HCT116 (cell line): Measurements from ENCODE around the gene SBF2. TPM values are rescaled to one million over a fixed set of nuclear protein-coding genes. Genes with fewer than 3 reads are reported as not detected.
A peak's percentile ranks its signal among the peaks of the same experiment; 100 is the strongest.

Experiments used
- ATAC-seq: fragments of 200-7000 bp; cut with Tn5 transposase; 2 replicates; pipeline ENCODE4 v1.9.1; 2020; ENCODE audit warnings: mild to moderate bottlenecking, moderate library complexity
- BruUV-seq: library from RNA; stranded (reverse); fragments of 400-500 nt; replicated peaks from 2 replicates; lab custom pipeline; 2021; lab: Mats Ljungman, UMichigan
- CTCF ChIA-PET: fragments of 300-600 bp; sonication (Branson Sonifier 250); formaldehyde crosslinking; loops from one replicate; lab custom pipeline; 2021; ENCODE audit warnings: antibody characterized with exemption; lab: Charles Lee
- POLR2A ChIA-PET: fragments of 300-600, 350-600 bp; sonication (Branson Sonifier 250); formaldehyde crosslinking; loops from one replicate; lab custom pipeline; 2021; ENCODE audit warnings: antibody characterized with exemption; lab: Charles Lee
- RAD21 ChIA-PET, 2 experiments: fragments of 300-600 bp; sonication (Branson Sonifier 250); formaldehyde crosslinking; loops; one replicate each; lab custom pipeline; 2023; ENCODE audit warnings: low total read pairs in 2 of 2; ENCODE audit not compliant: uncharacterized antibody in 2 of 2, unreplicated experiment in 2 of 2, low non-redundant PET in 1 of 2; lab: Charles Lee
- DNase-seq: peaks from one replicate; pipeline ENCODE4 v3.0.0-alpha.2; 2010; ENCODE audit warnings: low read depth, low spot score
- H2AFZ ChIP-seq: fragments of 200-600 bp; shearing (Covaris generic), sonication (generic); 2 replicates; pipeline ENCODE4 v1.6.1; 2017; ENCODE audit warnings: low read depth, mixed run types, mixed read lengths, antibody characterized with exemption, low read length; ENCODE audit not compliant: poor library complexity, severe bottlenecking
- H3K27ac ChIP-seq: 2 replicates; pipeline ENCODE4 v1.5.1; 2012; ENCODE audit warnings: low read depth, low read length
- H3K27me3 ChIP-seq: fragments of 200-600 bp; sonication (generic); 2 replicates; pipeline ENCODE4 v1.6.1; 2016; ENCODE audit warnings: mixed run types, low read length, mixed read lengths; ENCODE audit not compliant: insufficient read depth
- H3K36me3 ChIP-seq, 2 experiments: fragments of 200-500 bp in 1 of 2; fragments of 200-600 bp in 1 of 2; sonication (Bioruptor generic) in 1 of 2; sonication (generic) in 1 of 2; 2 replicates each; pipeline versions ENCODE4 v1.5.1 to v1.6.1; 2014 to 2016; ENCODE audit warnings: low read length in 2 of 2, inconsistent platforms in 1 of 2, mixed read lengths in 1 of 2, mixed run types in 1 of 2; ENCODE audit not compliant: insufficient read depth in 2 of 2, control insufficient read depth in 1 of 2
- H3K4me1 ChIP-seq, 2 experiments: fragments of 200-600 bp in 1 of 2; sonication (generic) in 1 of 2; 2 replicates each; pipeline versions ENCODE4 v1.5.1 to v1.6.1; 2012 to 2017; ENCODE audit warnings: low read length in 2 of 2, inconsistent platforms in 1 of 2, mild to moderate bottlenecking in 1 of 2, mixed read lengths in 1 of 2, mixed run types in 1 of 2, moderate library complexity in 1 of 2; ENCODE audit not compliant: insufficient read depth in 2 of 2, control insufficient read depth in 1 of 2
- H3K4me2 ChIP-seq: fragments of 200-600 bp; sonication (generic); 2 replicates; pipeline ENCODE4 v1.6.1; 2017; ENCODE audit warnings: mixed run types, low read length, mixed read lengths
- H3K4me3 ChIP-seq, 2 experiments: fragments of 200-600 bp in 1 of 2; sonication (generic) in 1 of 2; replicated peaks in 1 of 2; 2 replicates each; pipeline ENCODE4 v1.5.1; 2011 to 2016; ENCODE audit warnings: low read length in 2 of 2, control low read depth in 1 of 2, low read depth in 1 of 2, mild to moderate bottlenecking in 1 of 2, mixed read lengths in 1 of 2, mixed run types in 1 of 2
- H3K79me2 ChIP-seq: fragments of 200-600 bp; sonication (generic); 2 replicates; pipeline ENCODE4 v1.6.1; 2017; ENCODE audit warnings: mild to moderate bottlenecking, mixed run types, low read length, moderate library complexity, mixed read lengths; ENCODE audit not compliant: insufficient read depth
- H3K9ac ChIP-seq: fragments of 200-600 bp; sonication (generic); 2 replicates; pipeline ENCODE4 v1.6.1; 2016; ENCODE audit warnings: low read length, mixed read lengths
- H3K9me2 ChIP-seq: fragments of 200-600 bp; sonication (generic), shearing (Covaris generic); 2 replicates; pipeline ENCODE4 v1.6.1; 2017; ENCODE audit warnings: mixed run types, mild to moderate bottlenecking, moderate library complexity; ENCODE audit not compliant: insufficient read depth
- H3K9me3 ChIP-seq, 2 experiments: fragments of 200-500 bp in 1 of 2; fragments of 200-600 bp in 1 of 2; sonication (Bioruptor generic) in 1 of 2; sonication (generic) in 1 of 2; 2 replicates each; pipeline ENCODE4 v1.6.1; 2014 to 2017; ENCODE audit warnings: low read length in 2 of 2, mixed read lengths in 2 of 2, inconsistent platforms in 1 of 2, low read depth in 1 of 2, mild to moderate bottlenecking in 1 of 2, mixed run types in 1 of 2, moderate library complexity in 1 of 2; ENCODE audit not compliant: control insufficient read depth in 1 of 2, insufficient read depth in 1 of 2
- H4K20me1 ChIP-seq: fragments of 200-600 bp; sonication (generic), shearing (Covaris generic); 2 replicates; pipeline ENCODE4 v1.6.1; 2017; ENCODE audit warnings: mixed run types, mild to moderate bottlenecking, moderate library complexity; ENCODE audit not compliant: insufficient read depth
- CBX3 ChIP-seq: IDR thresholded peaks from 2 replicates; pipeline ENCODE4 v1.6.1; 2012; ENCODE audit warnings: low read depth
- EZH2phosphoT487 ChIP-seq: fragments of 200-600 bp; IDR thresholded peaks from 2 replicates; pipeline ENCODE4 v1.6.1; 2018; ENCODE audit warnings: antibody characterized with exemption, borderline replicate concordance
- FOSL1 ChIP-seq: IDR thresholded peaks from 2 replicates; pipeline ENCODE4 v1.6.1; 2012; ENCODE audit warnings: low read depth
- POLR2A ChIP-seq: IDR thresholded peaks from 2 replicates; pipeline ENCODE4 v1.7.0; 2011; ENCODE audit warnings: borderline replicate concordance; ENCODE audit not compliant: insufficient read depth, insufficient read length; ENCODE audit errors: extremely low read depth
- POLR2AphosphoS5 ChIP-seq: IDR thresholded peaks from 2 replicates; pipeline ENCODE4 v1.6.1; 2011; ENCODE audit warnings: mild to moderate bottlenecking, low read depth, low read length, moderate library complexity
- SIN3A ChIP-seq: IDR thresholded peaks from 2 replicates; pipeline ENCODE4 v1.6.1; 2012; ENCODE audit warnings: low read depth
- YY1 ChIP-seq: IDR thresholded peaks from 2 replicates; pipeline ENCODE4 v1.6.1; 2011; ENCODE audit warnings: low read length, low read depth, moderate library complexity, mild to moderate bottlenecking; ENCODE audit not compliant: insufficient replicate concordance; ENCODE audit errors: extremely low read depth
- ZFX ChIP-seq: fragments of 450-650 bp; IDR thresholded peaks from 2 replicates; pipeline ENCODE4 v1.6.1; 2017
- intact Hi-C: fragments of 100-400 bp; cut with micrococcal nuclease; formaldehyde crosslinking; loops from 2 replicates; pipeline ENCODE4 v1.10.0; 2022
- total RNA-seq: library from RNA; stranded (reverse); gene quantifications from one replicate; pipeline ENCODE4 v1.2.1, GENCODE V29; 2021; ENCODE audit not compliant: unreplicated experiment
- TF ChIP-seq, protein P1 (sequence below): IDR thresholded peaks from 2 replicates; pipeline ENCODE4 v1.6.1; 2012; ENCODE audit warnings: low read depth
- TF ChIP-seq, protein P2 (sequence below): IDR thresholded peaks from 2 replicates; pipeline ENCODE4 v1.6.1; 2012
- TF ChIP-seq, protein P3 (sequence below), 3 experiments: fragments of 200-600 bp in 1 of 3; sonication (generic) in 1 of 3; IDR thresholded peaks in 2 of 3; conservative IDR thresholded peaks in 1 of 3; 2 replicates each; pipeline ENCODE4 v1.5.1; 2012 to 2017; ENCODE audit warnings: low read depth in 2 of 3, low read length in 2 of 3, antibody characterized with exemption in 1 of 3, borderline replicate concordance in 1 of 3, control low read depth in 1 of 3, mild to moderate bottlenecking in 1 of 3, mixed read lengths in 1 of 3, mixed run types in 1 of 3, moderate library complexity in 1 of 3; ENCODE audit not compliant: insufficient read depth in 1 of 3
- TF ChIP-seq, protein P4 (sequence below): IDR thresholded peaks from 2 replicates; pipeline ENCODE4 v1.6.1; 2011; ENCODE audit warnings: mild to moderate bottlenecking, low read length, moderate library complexity; ENCODE audit not compliant: insufficient replicate concordance; ENCODE audit errors: extremely low read depth

The SBF2 gene
- total RNA-seq, 1 experiment from 2014 or later, result 35.0 TPM

DNA sequence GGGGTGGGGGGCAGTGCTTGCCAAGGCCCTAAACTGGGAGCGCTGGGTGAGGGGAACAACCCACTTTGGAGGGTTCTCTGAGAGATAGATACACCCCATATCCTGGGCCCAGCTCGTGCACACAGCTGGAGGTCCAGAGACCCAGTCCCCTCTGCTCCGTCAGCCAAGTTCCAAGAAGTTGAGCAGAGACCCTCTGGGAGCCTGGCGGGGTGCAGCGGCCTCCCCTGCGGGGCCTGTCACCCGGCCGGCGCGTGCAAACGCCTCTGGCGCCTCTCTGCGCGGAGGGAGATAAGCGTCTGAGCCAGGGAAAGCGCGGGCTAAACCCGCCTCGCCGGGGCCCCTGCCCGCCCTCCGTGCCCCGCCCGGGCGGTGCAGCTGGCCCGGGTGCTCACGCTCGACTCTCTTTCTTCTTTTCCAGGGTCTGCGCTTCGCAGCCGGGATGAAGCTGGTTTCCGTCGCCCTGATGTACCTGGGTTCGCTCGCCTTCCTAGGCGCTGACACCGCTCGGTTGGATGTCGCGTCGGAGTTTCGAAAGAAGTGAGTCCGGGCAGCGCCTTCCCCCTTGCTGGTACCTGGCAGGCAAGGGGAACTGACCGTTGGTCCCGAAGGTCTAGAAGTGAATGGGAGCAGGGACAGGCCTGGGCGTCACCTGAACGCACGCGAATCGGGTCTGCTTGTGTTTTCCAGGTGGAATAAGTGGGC, 11.4 kb upstream of the SBF2 start (continued):
- TF ChIP-seq, protein P1, sequence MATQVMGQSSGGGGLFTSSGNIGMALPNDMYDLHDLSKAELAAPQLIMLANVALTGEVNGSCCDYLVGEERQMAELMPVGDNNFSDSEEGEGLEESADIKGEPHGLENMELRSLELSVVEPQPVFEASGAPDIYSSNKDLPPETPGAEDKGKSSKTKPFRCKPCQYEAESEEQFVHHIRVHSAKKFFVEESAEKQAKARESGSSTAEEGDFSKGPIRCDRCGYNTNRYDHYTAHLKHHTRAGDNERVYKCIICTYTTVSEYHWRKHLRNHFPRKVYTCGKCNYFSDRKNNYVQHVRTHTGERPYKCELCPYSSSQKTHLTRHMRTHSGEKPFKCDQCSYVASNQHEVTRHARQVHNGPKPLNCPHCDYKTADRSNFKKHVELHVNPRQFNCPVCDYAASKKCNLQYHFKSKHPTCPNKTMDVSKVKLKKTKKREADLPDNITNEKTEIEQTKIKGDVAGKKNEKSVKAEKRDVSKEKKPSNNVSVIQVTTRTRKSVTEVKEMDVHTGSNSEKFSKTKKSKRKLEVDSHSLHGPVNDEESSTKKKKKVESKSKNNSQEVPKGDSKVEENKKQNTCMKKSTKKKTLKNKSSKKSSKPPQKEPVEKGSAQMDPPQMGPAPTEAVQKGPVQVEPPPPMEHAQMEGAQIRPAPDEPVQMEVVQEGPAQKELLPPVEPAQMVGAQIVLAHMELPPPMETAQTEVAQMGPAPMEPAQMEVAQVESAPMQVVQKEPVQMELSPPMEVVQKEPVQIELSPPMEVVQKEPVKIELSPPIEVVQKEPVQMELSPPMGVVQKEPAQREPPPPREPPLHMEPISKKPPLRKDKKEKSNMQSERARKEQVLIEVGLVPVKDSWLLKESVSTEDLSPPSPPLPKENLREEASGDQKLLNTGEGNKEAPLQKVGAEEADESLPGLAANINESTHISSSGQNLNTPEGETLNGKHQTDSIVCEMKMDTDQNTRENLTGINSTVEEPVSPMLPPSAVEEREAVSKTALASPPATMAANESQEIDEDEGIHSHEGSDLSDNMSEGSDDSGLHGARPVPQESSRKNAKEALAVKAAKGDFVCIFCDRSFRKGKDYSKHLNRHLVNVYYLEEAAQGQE, result no peak

DNA sequence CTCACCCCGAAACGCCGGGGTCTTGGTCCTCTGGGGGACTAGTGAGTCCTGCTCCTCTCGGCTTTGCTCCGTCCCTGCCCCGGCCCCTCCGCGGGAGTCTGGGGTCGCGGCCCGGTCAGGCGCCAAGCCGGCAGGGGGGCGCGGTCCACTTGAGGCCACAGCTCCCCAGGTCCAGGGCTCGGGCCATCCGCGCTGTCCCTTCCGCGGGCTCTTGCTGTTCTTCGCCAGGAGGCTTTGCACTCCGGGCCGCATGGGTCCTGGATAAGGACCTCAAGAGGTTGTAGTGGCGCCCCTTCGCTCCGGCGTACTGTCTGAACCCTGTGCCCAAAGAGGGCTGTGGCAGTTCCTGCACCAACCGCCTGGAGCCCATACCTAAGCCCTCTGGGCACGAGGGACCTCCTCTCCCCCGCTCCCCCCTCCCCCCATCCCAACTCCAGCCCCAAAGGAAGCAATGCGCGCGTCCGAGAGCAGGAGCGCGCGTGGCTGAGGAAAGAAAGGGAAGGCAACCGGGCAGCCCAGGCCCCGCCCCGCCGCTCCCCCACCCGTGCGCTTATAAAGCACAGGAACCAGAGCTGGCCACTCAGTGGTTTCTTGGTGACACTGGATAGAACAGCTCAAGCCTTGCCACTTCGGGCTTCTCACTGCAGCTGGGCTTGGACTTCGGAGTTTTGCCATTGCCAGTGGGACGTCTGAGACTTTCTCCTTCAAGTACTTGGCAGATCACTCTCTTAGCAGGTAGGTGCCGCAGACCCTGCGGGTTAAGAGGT, 10.7 kb upstream of the SBF2 start, which contains the start of gene ADM:
Gene ADM (plus strand): TSS at position 579 of the 767 bp plus-strand sequence. CDS start 628 bp downstream, outside the sequence.
- Histone ChIP-seq H3K36me3 (peaks cover 0 to 19% of the 10 kb centered on the region in 2 experiments; a peak in 2 of 4 replicates), H3K9me2 (no peaks in the 10 kb centered on the region), H3K27me3 (no peaks in the 10 kb centered on the region), H3K9me3 (no peaks in the 10 kb centered on the region), H4K20me1 (no peaks in the 10 kb centered on the region), H3K4me1 (peaks cover 39 to 64% of the 10 kb centered on the region in 2 experiments), H3K27ac (peak within 1 kb of the TSS; percentile 97), H2AFZ (no peak within 1 kb of the TSS), H3K79me2 (peaks cover 47% of the 10 kb centered on the region), H3K4me2 (peak within 1 kb of the TSS; percentile 98), H3K9ac (peak within 1 kb of the TSS; percentile 94), H3K4me3 (peak within 1 kb of the TSS; percentile 85 to 93)
- DNase-seq (peak; percentile 91), ATAC-seq (peak; percentile 54)
- ChIA-PET CTCF (interaction anchor here (0.6 to 2.7 kb wide), 20 partner anchors 9 to 714 kb away, joined by 3 to 16 read pairs (median 4); no protein-coding TSS in a partner anchor), POLR2A (interaction anchor here (0.6 to 4.5 kb wide), 42 partner anchors 9 to 1784 kb away, joined by 3 to 37 read pairs (median 4); partner anchors contain the start of gene WEE1), RAD21 (interaction anchor here (0.6 to 1.1 kb wide), 8 partner anchors 19 to 1553 kb away, joined by 3 to 6 read pairs (median 3); no protein-coding TSS in a partner anchor)
- intact Hi-C loops, result loop anchor here (2.0 to 5.0 kb wide), 5 partner anchors 96 to 692 kb away; no protein-coding TSS in a partner anchor
- TF ChIP-seq CBX3 (no peak), POLR2A (peak; percentile 82), YY1 (peak; percentile 62), POLR2AphosphoS5 (peak; percentile 100), EZH2phosphoT487 (no peak), SIN3A (no peak), FOSL1 (no peak), ZFX (peak; percentile 10; the same call in 1 of the 2 replicates)
- TF ChIP-seq, protein P2, sequence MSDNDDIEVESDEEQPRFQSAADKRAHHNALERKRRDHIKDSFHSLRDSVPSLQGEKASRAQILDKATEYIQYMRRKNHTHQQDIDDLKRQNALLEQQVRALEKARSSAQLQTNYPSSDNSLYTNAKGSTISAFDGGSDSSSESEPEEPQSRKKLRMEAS, result no peak
- TF ChIP-seq, protein P3, sequence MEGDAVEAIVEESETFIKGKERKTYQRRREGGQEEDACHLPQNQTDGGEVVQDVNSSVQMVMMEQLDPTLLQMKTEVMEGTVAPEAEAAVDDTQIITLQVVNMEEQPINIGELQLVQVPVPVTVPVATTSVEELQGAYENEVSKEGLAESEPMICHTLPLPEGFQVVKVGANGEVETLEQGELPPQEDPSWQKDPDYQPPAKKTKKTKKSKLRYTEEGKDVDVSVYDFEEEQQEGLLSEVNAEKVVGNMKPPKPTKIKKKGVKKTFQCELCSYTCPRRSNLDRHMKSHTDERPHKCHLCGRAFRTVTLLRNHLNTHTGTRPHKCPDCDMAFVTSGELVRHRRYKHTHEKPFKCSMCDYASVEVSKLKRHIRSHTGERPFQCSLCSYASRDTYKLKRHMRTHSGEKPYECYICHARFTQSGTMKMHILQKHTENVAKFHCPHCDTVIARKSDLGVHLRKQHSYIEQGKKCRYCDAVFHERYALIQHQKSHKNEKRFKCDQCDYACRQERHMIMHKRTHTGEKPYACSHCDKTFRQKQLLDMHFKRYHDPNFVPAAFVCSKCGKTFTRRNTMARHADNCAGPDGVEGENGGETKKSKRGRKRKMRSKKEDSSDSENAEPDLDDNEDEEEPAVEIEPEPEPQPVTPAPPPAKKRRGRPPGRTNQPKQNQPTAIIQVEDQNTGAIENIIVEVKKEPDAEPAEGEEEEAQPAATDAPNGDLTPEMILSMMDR (IDR thresholded peaks at IDR 0.05 in 2 of 3, conservative IDR thresholded peaks at IDR 0.05 in 1 of 3; ENCODE audit: borderline replicate concordance in 1 of 3, insufficient read depth in 1 of 3, low read depth in 2 of 3, low read length in 2 of 3), result peak in 2 of 3 experiments; percentile 69 to 70; a peak in 4 of 6 replicates
- TF ChIP-seq, protein P4, sequence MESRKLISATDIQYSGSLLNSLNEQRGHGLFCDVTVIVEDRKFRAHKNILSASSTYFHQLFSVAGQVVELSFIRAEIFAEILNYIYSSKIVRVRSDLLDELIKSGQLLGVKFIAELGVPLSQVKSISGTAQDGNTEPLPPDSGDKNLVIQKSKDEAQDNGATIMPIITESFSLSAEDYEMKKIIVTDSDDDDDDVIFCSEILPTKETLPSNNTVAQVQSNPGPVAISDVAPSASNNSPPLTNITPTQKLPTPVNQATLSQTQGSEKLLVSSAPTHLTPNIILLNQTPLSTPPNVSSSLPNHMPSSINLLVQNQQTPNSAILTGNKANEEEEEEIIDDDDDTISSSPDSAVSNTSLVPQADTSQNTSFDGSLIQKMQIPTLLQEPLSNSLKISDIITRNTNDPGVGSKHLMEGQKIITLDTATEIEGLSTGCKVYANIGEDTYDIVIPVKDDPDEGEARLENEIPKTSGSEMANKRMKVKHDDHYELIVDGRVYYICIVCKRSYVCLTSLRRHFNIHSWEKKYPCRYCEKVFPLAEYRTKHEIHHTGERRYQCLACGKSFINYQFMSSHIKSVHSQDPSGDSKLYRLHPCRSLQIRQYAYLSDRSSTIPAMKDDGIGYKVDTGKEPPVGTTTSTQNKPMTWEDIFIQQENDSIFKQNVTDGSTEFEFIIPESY, result peak; percentile 82
- BruUV-seq, result no TSS peak
